HCT116 (cell line): ENCODE data around the gene RGPD3.
"Not testable (repeated sequence)": the region's sequence is repeated elsewhere in the genome, so short reads cannot be mapped to it uniquely, and the experiment has no call there.

Source experiments
- ATF3 ChIP-seq: IDR thresholded peaks from 2 replicates; pipeline ENCODE4 v1.6.1; 2012
- CTCF ChIP-seq, 3 experiments: fragments of 200-600 bp in 1 of 3; sonication (generic) in 1 of 3; IDR thresholded peaks in 2 of 3; conservative IDR thresholded peaks in 1 of 3; 2 replicates each; pipeline ENCODE4 v1.5.1; 2012 to 2017; ENCODE audit warnings: low read depth in 2 of 3, low read length in 2 of 3, antibody characterized with exemption in 1 of 3, borderline replicate concordance in 1 of 3, control low read depth in 1 of 3, mild to moderate bottlenecking in 1 of 3, mixed read lengths in 1 of 3, mixed run types in 1 of 3, moderate library complexity in 1 of 3; ENCODE audit not compliant: insufficient read depth in 1 of 3
- ELF1 ChIP-seq: IDR thresholded peaks from 2 replicates; pipeline ENCODE4 v1.6.1; 2012; ENCODE audit warnings: low read depth, borderline replicate concordance
- EZH2 ChIP-seq: fragments of 200-600 bp; sonication (generic); IDR thresholded peaks from 2 replicates; pipeline ENCODE4 v1.6.1; 2017; ENCODE audit warnings: antibody characterized with exemption, mixed run types
- POLR2A ChIP-seq: IDR thresholded peaks from 2 replicates; pipeline ENCODE4 v1.7.0; 2011; ENCODE audit warnings: borderline replicate concordance; ENCODE audit not compliant: insufficient read depth, insufficient read length; ENCODE audit errors: extremely low read depth
- TCF7L2 ChIP-seq: IDR thresholded peaks from 2 replicates; pipeline ENCODE4 v1.7.0; 2011; ENCODE audit warnings: borderline replicate concordance, inconsistent platforms; ENCODE audit not compliant: insufficient read depth, insufficient read length; ENCODE audit errors: extremely low read depth
- YY1 ChIP-seq: IDR thresholded peaks from 2 replicates; pipeline ENCODE4 v1.6.1; 2011; ENCODE audit warnings: low read length, low read depth, moderate library complexity, mild to moderate bottlenecking; ENCODE audit not compliant: insufficient replicate concordance; ENCODE audit errors: extremely low read depth

GRCh38 chr2:106514827-106515226 lies 46.6 kb upstream of the RGPD3 start:
- not testable (repeated sequence) for TF ChIP-seq TCF7L2; EZH2; ATF3; YY1; ELF1; CTCF (IDR thresholded peaks at IDR 0.05 in 2 of 3, conservative IDR thresholded peaks at IDR 0.05 in 1 of 3; ENCODE audit: borderline replicate concordance in 1 of 3, insufficient read depth in 1 of 3, low read depth in 2 of 3, low read length in 2 of 3); POLR2A
